Mesodermal cell (in vitro differentiated cells): ENCODE data around the gene PNPLA7.
"Not testable (repeated sequence)": the region's sequence is repeated elsewhere in the genome, so short reads cannot be mapped to it uniquely, and the experiment has no call there.

ENCODE experiments used
- H3K27ac ChIP-seq: 2 replicates; pipeline ENCODE4 v1.7.0; 2013; ENCODE audit warnings: mild to moderate bottlenecking, low read depth, low read length, moderate library complexity; ENCODE audit not compliant: severe bottlenecking
- H3K36me3 ChIP-seq: 2 replicates; pipeline ENCODE4 v1.7.1; 2013; ENCODE audit warnings: mild to moderate bottlenecking, low read length, moderate library complexity; ENCODE audit not compliant: control insufficient read depth, insufficient read depth
- H3K4me1 ChIP-seq: one replicate; pipeline ENCODE4 v1.7.1; 2013; ENCODE audit warnings: mild to moderate bottlenecking, low read length; ENCODE audit not compliant: insufficient read depth, control insufficient read depth, poor library complexity, severe bottlenecking
- H3K4me3 ChIP-seq: 2 replicates; pipeline ENCODE4 v1.7.0; 2013; ENCODE audit warnings: low read length, control low read depth, mild to moderate bottlenecking; ENCODE audit not compliant: insufficient read depth, poor library complexity, severe bottlenecking; ENCODE audit errors: extremely low read depth
- H3K9me3 ChIP-seq: 2 replicates; pipeline ENCODE4 v1.7.1; 2013; ENCODE audit warnings: mild to moderate bottlenecking, low read length, moderate library complexity; ENCODE audit not compliant: control insufficient read depth
- WGBS, 2 experiments: methylation state at CpG; one replicate each; pipeline ENCODE4 v1.1.5; 2013; ENCODE audit warnings: missing lambda C conversion rate in 2 of 2; ENCODE audit not compliant: insufficient coverage in 2 of 2; 5-methylcytosine and 5-hydroxymethylcytosine counted together

PNPLA7 gene

DNA sequence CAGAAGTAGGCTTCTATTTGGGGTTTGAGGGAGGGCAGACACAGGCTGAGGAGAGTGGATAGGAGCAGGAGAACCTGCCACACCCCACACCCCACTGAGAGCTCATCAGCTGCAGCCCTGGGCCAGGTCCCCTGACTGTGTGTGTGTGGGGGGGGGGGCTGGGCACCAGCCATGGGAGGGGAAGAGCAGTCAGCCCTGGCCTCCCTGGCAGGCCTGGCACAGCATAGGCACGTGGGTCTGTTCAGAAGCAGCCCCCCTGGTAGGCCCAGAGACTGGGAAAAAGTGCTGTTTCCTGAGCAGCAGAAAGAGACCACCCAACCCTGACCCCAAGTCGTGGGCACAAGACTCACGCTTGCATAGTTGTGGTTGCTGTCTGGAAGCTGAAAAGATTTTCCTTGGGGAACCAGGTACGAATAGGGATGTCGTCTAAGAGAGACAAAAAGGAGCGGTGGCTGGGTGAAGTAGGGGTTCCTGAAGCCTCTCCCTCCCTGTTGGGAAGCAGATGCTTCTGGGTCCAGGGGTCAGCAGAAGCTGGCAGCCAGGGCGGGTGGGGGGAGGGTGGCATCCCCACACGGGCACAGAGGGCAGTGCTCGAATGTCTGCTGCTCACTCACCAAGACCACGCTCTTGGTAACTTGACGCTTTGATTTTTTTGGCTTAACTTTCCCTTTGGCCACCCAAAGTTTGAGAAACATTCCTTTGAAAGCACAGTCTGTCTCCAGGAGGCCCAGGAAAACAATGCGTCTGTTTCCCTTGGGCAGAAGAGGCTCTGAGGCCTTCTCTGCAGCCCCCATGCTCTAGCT, 93.9 kb downstream of the PNPLA7 start:
- Histone ChIP-seq H3K27ac (no peak overlapping the region), H3K4me3 (no peak overlapping the region), H3K4me1 (peaks cover 21% of the 10 kb centered on the region), H3K36me3 (peaks cover 44% of the 10 kb centered on the region), H3K9me3 (no peaks in the 10 kb centered on the region)
- 90 to 93% methylated on average over 11 to 12 of the region's 12 CpGs for WGBS, 2 experiments

DNA sequence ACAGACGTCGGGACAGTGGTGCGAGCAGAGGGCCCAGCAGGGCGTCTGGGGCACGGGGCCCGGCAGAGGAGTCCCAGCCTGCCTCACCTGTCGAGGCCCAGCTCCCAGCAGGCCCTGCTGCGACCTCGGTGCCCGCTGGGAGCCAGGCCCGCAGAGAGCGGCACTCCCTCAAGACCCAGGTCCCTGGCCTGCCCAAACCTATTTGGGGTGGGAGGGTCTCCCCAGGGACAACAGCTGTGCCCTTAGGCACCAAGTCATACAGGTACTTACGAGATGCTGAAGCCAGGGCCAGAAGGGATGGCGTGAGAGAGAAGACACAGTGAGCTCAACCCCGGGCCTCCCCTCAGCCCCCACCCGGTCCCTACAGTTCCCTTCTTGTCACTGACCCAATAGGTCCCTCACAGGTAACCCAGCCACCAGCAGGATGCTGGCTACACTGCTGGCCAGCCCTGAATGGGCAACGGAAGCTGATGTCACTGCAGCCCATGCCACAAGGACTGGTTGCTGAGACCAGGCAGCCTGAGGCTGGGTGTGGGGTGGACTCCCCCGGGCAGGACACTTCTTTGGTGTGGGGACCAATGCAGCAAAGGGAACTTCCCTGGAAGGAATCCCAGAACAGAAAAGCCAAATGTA, 94.7 kb downstream of the PNPLA7 start:
- WGBS, 2 experiments = 90% methylated on average over 11 to 15 of the region's 18 CpGs
- Histone ChIP-seq H3K27ac (no peak overlapping the region), H3K4me3 (no peak overlapping the region), H3K4me1 (peaks cover 21% of the 10 kb centered on the region), H3K36me3 (peaks cover 44% of the 10 kb centered on the region), H3K9me3 (no peaks in the 10 kb centered on the region)

DNA sequence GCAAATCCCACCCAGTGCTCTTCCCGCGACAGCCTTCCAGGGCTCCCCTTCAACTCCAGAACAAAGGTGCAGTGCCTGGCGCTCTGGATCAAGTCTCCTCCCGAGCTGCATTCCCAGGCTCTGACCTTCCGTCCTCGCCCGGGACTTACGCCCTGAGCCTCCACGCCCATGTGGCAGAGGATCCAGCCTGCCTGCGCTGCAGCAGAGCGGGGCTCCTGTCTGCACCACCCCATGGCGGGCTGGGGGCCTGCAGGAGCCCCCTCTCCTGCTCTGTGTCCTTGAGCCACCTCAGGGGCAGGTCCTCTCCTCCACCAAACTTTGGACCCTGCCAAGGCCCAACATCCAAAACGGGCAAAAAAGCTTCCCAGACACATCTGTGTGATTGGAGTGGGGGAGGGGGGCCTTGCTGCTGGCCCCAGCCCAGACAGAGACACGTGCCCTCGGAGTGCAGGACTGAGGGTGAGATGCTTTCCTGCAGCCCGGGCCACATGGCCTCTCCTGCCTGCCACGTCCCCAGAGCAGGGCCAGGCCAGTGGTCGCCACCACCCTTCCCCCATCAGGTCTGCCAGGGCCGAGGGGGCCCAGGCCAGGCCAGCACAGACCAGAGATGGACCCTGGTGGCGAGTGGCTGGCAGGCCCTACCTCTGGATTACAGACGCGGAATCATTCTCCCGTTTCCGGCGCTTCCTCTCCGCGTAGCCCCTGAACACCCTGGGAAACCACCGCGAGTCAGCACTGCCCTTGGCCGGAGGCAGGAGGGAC, 95.4 kb downstream of the PNPLA7 start:
- Histone ChIP-seq H3K36me3 (peaks cover 48% of the 10 kb centered on the region), H3K9me3 (no peaks in the 10 kb centered on the region), H3K27ac (peak overlapping the region; percentile 49), H3K4me1 (peaks cover 21% of the 10 kb centered on the region), H3K4me3 (no peak overlapping the region)
- WGBS, 2 experiments = 84 to 86% methylated on average over 27 of the region's 30 CpGs

DNA sequence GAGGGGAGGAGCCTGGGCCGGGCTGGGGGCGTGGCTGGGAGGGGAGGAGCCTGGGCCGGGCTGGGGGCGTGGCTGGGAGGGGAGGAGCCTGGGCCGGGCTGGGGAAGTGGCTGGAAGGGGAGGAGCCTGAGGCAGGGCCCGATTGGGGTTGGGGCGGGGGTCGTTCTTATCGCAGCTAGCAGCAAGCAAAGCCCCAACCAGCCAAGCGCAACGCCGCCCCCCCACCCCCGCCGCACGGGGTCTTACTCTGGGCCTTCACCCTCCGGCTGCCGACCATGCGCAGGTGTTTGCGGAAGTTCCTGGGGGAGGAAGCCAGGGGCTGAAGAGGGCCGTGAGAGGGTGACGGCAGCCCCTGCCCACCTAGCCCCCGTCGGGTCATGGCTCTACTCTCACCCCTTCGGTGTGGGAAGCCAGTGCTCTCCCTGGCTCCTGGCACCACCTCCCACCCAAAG, 96.0 kb downstream of the PNPLA7 start:
- H3K4me1 ChIP-seq = peaks cover 18% of the 10 kb centered on the region
- H3K36me3 ChIP-seq = peaks cover 54% of the 10 kb centered on the region
- H3K4me3 ChIP-seq = no peak overlapping the region
- H3K9me3 ChIP-seq = no peaks in the 10 kb centered on the region
- peak overlapping the region; percentile 39 for H3K27ac ChIP-seq
- WGBS, 2 experiments = 36 to 37% methylated on average over 6 to 17 of the region's 24 CpGs

DNA sequence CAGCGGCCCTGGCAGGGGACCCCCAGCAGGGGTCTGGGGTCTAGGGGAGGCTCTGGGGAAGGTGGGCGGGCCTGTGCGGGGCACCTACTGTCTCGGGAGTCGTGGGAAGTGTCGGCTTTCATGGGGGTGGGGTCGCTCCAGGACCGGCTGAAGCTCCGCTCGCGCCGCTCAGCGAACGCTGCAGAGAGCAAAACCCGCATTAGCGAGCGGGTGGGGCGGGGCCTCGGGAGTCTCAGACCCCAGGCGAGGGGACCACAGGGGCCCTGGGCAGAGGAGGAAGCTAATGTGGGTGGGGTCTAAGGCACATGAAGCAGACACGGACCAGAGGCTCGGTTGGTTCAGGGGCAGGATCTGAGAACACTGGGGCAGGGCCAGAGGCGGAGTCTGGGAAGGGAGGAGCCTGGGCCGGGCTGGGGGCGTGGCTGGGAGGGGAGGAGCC, 96.5 kb downstream of the PNPLA7 start:
- H3K4me1 ChIP-seq = peaks cover 18% of the 10 kb centered on the region
- H3K36me3 ChIP-seq = peaks cover 57% of the 10 kb centered on the region
- H3K9me3 ChIP-seq = no peaks in the 10 kb centered on the region
- no peak overlapping the region for H3K27ac ChIP-seq
- 22 to 33% methylated on average over 12 to 20 of the region's 25 CpGs for WGBS, 2 experiments
- peak overlapping the region; percentile 19 for H3K4me3 ChIP-seq

DNA sequence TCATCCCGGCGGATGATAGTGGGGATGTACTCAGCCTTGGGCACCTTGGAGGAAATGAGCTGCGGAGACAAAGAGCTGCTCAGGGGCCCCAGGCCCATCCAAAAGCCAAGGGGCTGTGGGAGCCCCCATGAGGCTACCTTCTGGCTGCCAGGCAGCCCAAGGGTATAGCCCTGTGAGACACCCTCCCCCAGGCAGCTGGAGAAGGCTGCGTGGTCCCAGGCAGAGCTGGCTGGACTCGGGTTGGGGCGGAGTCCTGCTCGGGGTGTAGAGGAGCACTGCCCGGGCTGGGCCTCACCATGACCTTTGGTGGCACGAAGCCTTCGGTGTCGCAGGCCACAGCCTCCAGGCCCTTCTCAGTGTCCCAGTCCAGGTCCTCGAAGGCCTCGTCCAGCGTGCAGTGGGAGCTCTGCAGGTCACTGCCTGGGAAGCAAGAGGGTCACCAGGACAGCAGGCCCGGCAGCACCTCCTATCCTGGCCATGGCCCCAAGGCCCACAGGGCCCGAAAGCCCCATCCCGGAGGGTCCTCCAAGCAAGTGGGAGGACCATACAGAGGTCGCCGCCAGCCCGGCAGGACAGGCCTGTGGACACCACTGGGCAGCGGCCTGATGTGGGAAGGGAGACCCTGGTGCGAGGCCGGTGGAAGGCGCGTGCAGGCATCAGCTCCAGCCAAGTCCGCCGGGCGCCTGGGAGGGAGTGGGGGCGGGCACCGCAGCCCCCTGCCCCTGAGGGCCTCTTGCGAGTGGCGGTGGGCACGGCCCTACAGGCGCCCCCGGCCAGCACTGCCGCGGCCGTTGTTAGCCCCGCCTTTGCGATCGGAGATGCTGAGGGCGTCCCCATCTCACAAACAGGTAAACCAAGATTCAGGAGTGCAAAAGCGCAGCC, 97.2 kb downstream of the PNPLA7 start:
- H3K4me3 ChIP-seq = peak overlapping the region; percentile 19
- H3K27ac ChIP-seq = no peak overlapping the region
- peaks cover 18% of the 10 kb centered on the region for H3K4me1 ChIP-seq
- peaks cover 57% of the 10 kb centered on the region for H3K36me3 ChIP-seq
- H3K9me3 ChIP-seq = no peaks in the 10 kb centered on the region
- WGBS, 2 experiments = 91 to 96% methylated on average over 41 of the region's 43 CpGs

DNA sequence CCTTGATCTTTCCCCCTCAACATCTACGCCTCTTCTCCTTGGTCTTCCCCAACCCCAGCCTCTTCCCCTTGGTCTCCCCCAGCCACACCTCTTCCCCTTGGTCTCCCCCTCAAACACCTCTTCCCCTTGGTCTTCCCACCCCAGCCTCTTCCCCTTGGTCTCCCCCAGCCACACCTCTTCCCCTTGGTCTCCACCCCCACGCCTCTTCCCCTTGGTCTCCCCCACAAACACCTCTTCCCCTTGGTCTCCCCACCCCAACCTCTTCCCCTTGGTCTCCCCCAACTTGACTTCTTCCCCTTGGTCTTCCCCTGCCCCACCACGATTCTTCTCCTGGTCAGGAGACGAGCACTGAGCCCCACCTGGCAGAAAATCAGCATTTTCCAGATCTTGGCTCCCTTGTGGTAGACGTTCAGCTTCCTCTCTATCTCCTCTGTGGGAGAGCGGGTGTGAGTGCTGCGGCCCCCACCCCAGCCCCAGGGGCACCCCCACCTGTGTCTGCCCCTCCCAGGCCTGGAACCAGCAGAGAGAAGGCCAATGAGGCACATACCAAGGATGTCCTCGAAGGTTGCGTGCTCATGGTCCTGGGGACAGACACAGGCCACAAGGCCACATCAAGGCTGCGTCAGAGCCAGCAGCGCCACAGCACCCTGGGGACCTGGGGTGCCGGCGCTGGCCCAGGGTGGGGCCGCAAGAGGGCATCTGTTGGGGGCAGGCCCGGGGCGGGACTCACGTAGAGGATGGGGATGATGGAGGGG, 98.0 kb downstream of the PNPLA7 start:
- H3K9me3 ChIP-seq = no peaks in the 10 kb centered on the region
- WGBS, 2 experiments = 97% methylated on average over 9 to 16 of the region's 17 CpGs
- H3K4me1 ChIP-seq = peaks cover 12% of the 10 kb centered on the region
- H3K4me3 ChIP-seq = no peak overlapping the region
- no peak overlapping the region for H3K27ac ChIP-seq
- H3K36me3 ChIP-seq = peaks cover 49% of the 10 kb centered on the region

DNA sequence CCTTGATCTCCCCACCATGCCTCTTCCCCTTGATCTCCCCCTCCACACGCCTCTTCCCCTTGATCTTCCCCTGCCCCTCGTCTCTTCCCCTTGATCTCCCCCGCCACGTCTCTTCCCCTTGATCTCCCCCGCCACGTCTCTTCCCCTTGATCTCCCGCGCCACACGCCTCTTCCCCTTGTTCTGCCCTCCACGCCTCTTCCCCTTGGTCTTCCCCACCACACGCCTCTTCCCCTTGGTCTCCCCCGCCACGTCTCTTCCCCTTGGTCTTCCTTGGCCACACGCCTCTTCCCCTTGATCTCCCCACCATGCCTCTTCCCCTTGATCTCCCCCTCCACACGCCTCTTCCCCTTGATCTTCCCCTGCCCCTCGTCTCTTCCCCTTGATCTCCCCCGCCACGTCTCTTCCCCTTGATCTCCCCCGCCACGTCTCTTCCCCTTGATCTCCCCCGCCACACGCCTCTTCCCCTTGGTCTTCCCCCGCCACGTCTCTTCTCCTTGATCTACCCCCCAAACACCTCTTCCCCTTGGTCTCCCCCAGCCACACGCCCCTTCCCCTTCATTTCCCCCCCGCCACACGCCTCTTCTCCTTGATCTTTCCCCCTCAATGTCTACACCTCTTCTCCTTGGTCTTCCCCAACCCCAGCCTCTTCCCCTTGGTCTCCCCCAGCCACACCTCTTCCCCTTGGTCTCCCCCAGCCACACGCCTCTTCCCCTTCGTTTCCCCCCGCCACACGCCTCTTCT, 98.8 kb downstream of the PNPLA7 start:
- WGBS, 2 experiments = 100% methylated on average over 4 of the region's 31 CpGs; no CpG with 5 or more reads in 1 of the 2 experiments
- peaks cover 44% of the 10 kb centered on the region for H3K36me3 ChIP-seq
- H3K4me3 ChIP-seq, H3K4me1 ChIP-seq, H3K9me3 ChIP-seq, H3K27ac ChIP-seq: not testable (repeated sequence)

DNA sequence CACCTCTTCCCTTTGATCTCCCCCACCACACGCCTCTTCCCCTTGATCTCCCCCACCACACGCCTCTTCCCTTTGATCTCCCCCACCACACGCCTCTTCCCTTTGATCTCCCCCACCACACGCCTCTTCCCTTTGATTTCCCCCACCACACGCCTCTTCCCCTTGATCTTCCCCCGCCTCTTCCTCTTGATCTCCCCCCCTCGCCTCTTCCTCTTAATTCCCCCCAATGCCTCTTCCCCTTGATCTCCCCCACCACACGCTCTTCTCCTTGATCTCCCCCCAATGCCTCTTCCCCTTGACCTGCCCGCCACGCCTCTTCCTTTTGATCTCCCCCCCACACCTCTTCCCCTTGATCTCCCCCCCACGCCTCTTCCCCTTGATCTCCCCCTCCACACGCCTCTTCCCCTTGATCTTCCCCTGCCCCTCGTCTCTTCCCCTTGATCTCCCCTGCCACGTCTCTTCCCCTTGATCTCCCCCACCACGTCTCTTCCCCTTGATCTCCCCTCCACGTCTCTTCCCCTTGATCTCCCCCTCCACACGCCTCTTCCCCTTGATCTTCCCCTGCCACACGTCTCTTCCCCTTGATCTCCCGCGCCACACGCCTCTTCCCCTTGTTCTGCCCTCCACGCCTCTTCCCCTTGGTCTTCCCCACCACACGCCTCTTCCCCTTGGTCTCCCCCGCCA, 99.5 kb downstream of the PNPLA7 start:
- H3K27ac ChIP-seq, H3K4me3 ChIP-seq, H3K9me3 ChIP-seq, H3K4me1 ChIP-seq: not testable (repeated sequence)
- peaks cover 38% of the 10 kb centered on the region for H3K36me3 ChIP-seq
- 98 to 100% methylated on average over 2 to 9 of the region's 24 CpGs for WGBS, 2 experiments
